Adrenal gland (tissue), 12 donors: ENCODE data around the gene RAP1GAP2. TPM values are rescaled to one million over a fixed set of nuclear protein-coding genes. Genes with fewer than 3 reads are reported as not detected.

Experiments used
- DNase-seq, 7 donors: peaks; one replicate each; pipeline ENCODE4 v3.0.0-alpha.2; 2019 to 2020
- H3K27ac ChIP-seq, 5 donors: fragments of 200-600 bp; sonication (generic) in 4 of 5; 1 replicate in 3 of 5; 2 replicates in 2 of 5; pipeline versions ENCODE4 v1.5.1 to v1.8.0; 2016 to 2020; ENCODE audit warnings: mild to moderate bottlenecking in 1 of 5
- H3K27me3 ChIP-seq: fragments of 200-600 bp; 2 replicates; pipeline ENCODE4 v1.8.0; 2021
- H3K36me3 ChIP-seq, 2 donors: fragments of 200-600 bp; replicated peaks in 1 of 2; 1 replicate in 1 of 2; 2 replicates in 1 of 2; pipeline versions ENCODE4 v1.5.1 to v1.8.0; 2018 to 2022
- H3K4me1 ChIP-seq, 2 donors: fragments of 200-600 bp; replicated peaks in 1 of 2; 1 replicate in 1 of 2; 2 replicates in 1 of 2; pipeline versions ENCODE4 v1.5.1 to v1.8.0; 2018 to 2021
- H3K4me3 ChIP-seq, 4 donors: fragments of 200-600 bp; sonication (generic) in 3 of 4; one replicate each; pipeline ENCODE4 v1.5.1; 2016 to 2018
- H3K9me3 ChIP-seq, 3 donors: fragments of 200-600 bp; sonication (generic) in 1 of 3; replicated peaks in 1 of 3; 1 replicate in 2 of 3; 2 replicates in 1 of 3; pipeline versions ENCODE4 v1.5.1 to v1.8.0; 2016 to 2021
- CTCF ChIP-seq, 6 experiments: fragments of 450-650 bp in 4 of 6; fragments of 200-600 bp in 2 of 6; sonication (generic) in 1 of 6; IDR thresholded peaks; 1 replicate in 5 of 6; 2 replicates in 1 of 6; pipeline versions ENCODE4 v1.5.1 to v1.8.0; 2016 to 2021; ENCODE audit warnings: antibody characterized with exemption in 6 of 6, mild to moderate bottlenecking in 2 of 6, moderate library complexity in 1 of 6
- POLR2A ChIP-seq, 2 donors: fragments of 450-650 bp; IDR thresholded peaks; one replicate each; pipeline ENCODE4 v1.6.1; 2017; ENCODE audit warnings: antibody characterized with exemption in 2 of 2, mild to moderate bottlenecking in 2 of 2, moderate library complexity in 1 of 2
- WGBS, 4 donors: extraction: QIAGEN DNeasy Blood & Tissue Kit in 2 of 4; methylation state at CpG; one replicate each; pipeline versions ENCODE4 v1.1.5 to v1.1.7; 2013 to 2017; 5-methylcytosine and 5-hydroxymethylcytosine counted together
- intact Hi-C, 2 donors: fragments of 100-400 bp; cut with DNase I; formaldehyde crosslinking; loops; one replicate each; pipeline versions ENCODE4 v1.14.1 to v1.15.0; 2022 to 2023
- polyA plus RNA-seq, 3 donors: library from polyadenylated mRNA; stranded (reverse); fragments of 200-250 nt in 2 of 3; fragments of 350-450 nt in 1 of 3; fragmentation: Illumina TruSeq in 1 of 3; extraction: RNeasy Lipid Tissue Mini Kit (QIAGEN cat#74804) in 1 of 3; gene quantifications; one replicate each; pipeline ENCODE4 v1.2.3, GENCODE V29; 2013 to 2014
- total RNA-seq, 9 donors: library from RNA; depleted of rRNA in 4 of 9; stranded (reverse); fragments of >200 nt in 4 of 9; fragments of 120-200 nt in 1 of 9; fragmentation: NEBNext Ultra II Directional in 1 of 9; extraction: Animal tissue kit (Norgen Biotek cat#: 25700) in 1 of 9; gene quantifications; one replicate each; pipeline versions ENCODE4 v1.1.0 to v1.2.4, GENCODE V29; 2013 to 2023
- donor health status: healthy with polysubstance abuse.
- donor health status: Bipolar disorder and iron deficiency.
- donor health status: DM: yes; HTN: yes; CAD: no.
- donor health status: DM: no; HTN: no; CAD: no.
- donor health status: DM: no; HTN: no; CAD: no.
- donor health status: DM: yes; HTN: yes; CAD: no.

The RAP1GAP2 gene
- total and polyA plus RNA-seq, 12 donors: 4.2 to 20.4 (median 6.9) TPM

DNA sequence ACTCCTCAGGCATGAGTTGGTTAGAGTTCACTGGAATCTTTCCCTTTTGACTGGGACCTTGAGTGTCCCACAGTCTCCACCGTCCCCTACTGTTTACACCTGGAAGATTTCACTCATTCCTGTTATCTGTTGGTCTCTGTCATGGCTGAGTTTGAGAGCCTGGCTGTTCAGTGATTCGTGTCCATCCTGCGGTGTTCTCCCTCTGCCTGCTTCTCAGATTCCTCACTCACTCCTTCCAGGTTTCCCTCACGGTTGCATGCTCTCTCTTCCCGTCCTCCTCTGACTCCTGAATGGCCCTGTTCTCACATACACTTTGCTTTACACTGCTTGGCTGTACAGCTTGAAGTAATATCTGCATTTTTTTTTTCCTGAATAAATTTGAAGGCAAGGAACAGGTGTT lies 242.7 kb downstream of the RAP1GAP2 start:
- Histone ChIP-seq H3K27ac (no peak overlapping the region), H3K27me3 (no peaks in the 10 kb centered on the region), H3K4me3 (no peak overlapping the region), H3K36me3 (no peaks in the 10 kb centered on the region), H3K4me1 (no peaks in the 10 kb centered on the region), H3K9me3 (no peaks in the 10 kb centered on the region)
- WGBS, 4 donors: 51 to 65% (median 58%) methylated on average over 5 of the region's 5 CpGs
- intact Hi-C loops: no loop called here
- TF ChIP-seq POLR2A (IDR thresholded peaks at IDR 0.05): no peak
- no peak for TF ChIP-seq CTCF (IDR thresholded peaks at IDR 0.05)
- DNase-seq: peak in 1 of 7 donors; percentile 35

DNA sequence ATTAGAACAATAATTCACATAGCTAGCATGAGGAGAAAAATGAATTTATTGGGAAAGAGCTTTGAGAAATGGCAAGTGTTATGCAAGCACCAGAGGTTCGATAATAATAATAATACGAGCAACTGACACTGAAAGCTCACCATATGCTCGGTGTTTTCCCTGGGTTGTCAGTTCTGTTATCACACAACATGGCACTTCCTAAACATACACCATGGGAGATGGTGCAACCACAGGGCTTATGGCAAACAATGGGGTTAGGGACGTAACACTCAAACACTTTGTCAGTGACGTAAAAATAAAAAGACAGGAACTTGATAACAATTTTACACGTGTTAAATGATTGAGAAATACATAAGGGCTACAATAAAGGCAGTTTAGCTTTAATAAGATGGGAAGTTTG lies 243.5 kb downstream of the RAP1GAP2 start:
- no peaks in the 10 kb centered on the region for H3K36me3 ChIP-seq
- intact Hi-C loops: no loop called here
- DNase-seq: no peak
- H3K27ac ChIP-seq: no peak overlapping the region
- H3K9me3 ChIP-seq: no peaks in the 10 kb centered on the region
- no peak overlapping the region for H3K4me3 ChIP-seq
- no peaks in the 10 kb centered on the region for H3K27me3 ChIP-seq
- no peaks in the 10 kb centered on the region for H3K4me1 ChIP-seq
- TF ChIP-seq CTCF (IDR thresholded peaks at IDR 0.05) (no peak), POLR2A (IDR thresholded peaks at IDR 0.05) (no peak)
- WGBS, 4 donors: 49 to 67% (median 57%) methylated on average over 6 of the region's 6 CpGs

DNA sequence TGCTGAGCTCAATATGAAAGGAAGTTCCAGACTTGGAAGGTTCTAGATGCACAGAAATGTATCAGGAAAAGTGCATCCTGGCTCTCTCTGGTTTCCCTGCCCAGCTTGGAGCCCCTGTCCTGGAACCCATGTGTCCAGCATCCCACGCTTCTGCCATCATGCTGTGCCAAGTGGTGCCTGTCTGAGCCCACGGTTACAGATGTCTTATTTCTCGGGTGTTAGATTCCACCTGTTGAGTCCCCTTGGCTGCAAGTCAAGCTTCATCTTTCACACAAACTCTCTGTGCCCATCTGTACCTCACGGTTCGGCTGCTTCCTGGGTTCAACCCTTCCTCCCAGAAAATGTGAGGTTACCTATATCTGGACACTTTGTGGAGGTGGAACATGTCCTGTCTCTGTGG lies 244.6 kb downstream of the RAP1GAP2 start:
- TF ChIP-seq POLR2A (IDR thresholded peaks at IDR 0.05) (no peak), CTCF (IDR thresholded peaks at IDR 0.05) (no peak)
- no peaks in the 10 kb centered on the region for H3K4me1 ChIP-seq
- DNase-seq: no peak
- H3K27ac ChIP-seq: no peak overlapping the region
- H3K4me3 ChIP-seq: no peak overlapping the region
- H3K36me3 ChIP-seq: no peaks in the 10 kb centered on the region
- intact Hi-C loops: no loop called here
- no peaks in the 10 kb centered on the region for H3K27me3 ChIP-seq
- WGBS, 4 donors: 78 to 90% (median 86%) methylated on average over 5 of the region's 5 CpGs
- H3K9me3 ChIP-seq: no peaks in the 10 kb centered on the region

GRCh38 chr17:3043737-3044365 lies 247.6 kb downstream of the RAP1GAP2 start:
- Histone ChIP-seq H3K27me3 (no peaks in the 10 kb centered on the region), H3K9me3 (no peaks in the 10 kb centered on the region), H3K4me3 (no peak overlapping the region), H3K4me1 (no peaks in the 10 kb centered on the region), H3K36me3 (no peaks in the 10 kb centered on the region), H3K27ac (no peak overlapping the region)
- intact Hi-C loops: no loop called here
- 57 to 66% (median 62%) methylated on average over 9 to 11 of the region's 11 CpGs for WGBS, 4 donors
- no peak for TF ChIP-seq POLR2A (IDR thresholded peaks at IDR 0.05)
- no peak for TF ChIP-seq CTCF (IDR thresholded peaks at IDR 0.05)
- peak in 1 of 7 donors; percentile 37 for DNase-seq
